Measurements from ENCODE around the gene GPC5.
A peak's percentile ranks its signal among the peaks of the same experiment; 100 is the strongest.

Gene GPC5

GRCh38 chr13:92044351-92044750 is 645.9 kb downstream of the GPC5 start:
- H4K91ac ChIP-seq (ENCODE audit: low read depth, low read length): no peak overlapping the region
- no peak overlapping the region for H3K18ac ChIP-seq (ENCODE audit: low read length)
- no CpG with 5 or more reads among the region's 3 CpGs for WGBS (ENCODE audit: extremely low coverage, insufficient coverage, insufficient read length)
- H4K8ac ChIP-seq (ENCODE audit: low read depth, low read length): no peak overlapping the region
- H3K4me1 ChIP-seq (ENCODE audit: control insufficient read depth in 1 of 2, insufficient read depth in 2 of 2, low read length in 2 of 2): no peaks in the 10 kb centered on the region
- no peak overlapping the region for H2AFZ ChIP-seq (ENCODE audit: insufficient read depth, low read length, poor library complexity)
- no peak overlapping the region for H3K27ac ChIP-seq (ENCODE audit: low read depth, low read length)
- H3K79me2 ChIP-seq (ENCODE audit: control insufficient read depth, insufficient read depth, low read length, poor library complexity): no peaks in the 10 kb centered on the region
- no peak for DNase-seq
- H4K12ac ChIP-seq (ENCODE audit: low read depth, low read length): no peak overlapping the region
- H3K27me3 ChIP-seq (ENCODE audit: insufficient read depth, low read length): no peaks in the 10 kb centered on the region
- H3K4me3 ChIP-seq (ENCODE audit: low read depth, low read length): no peak overlapping the region
- H3K14ac ChIP-seq (ENCODE audit: low read length): no peak overlapping the region
- H2BK120ac ChIP-seq (ENCODE audit: insufficient read depth, low read length, poor library complexity): no peak overlapping the region
- H3K4ac ChIP-seq (ENCODE audit: low read depth, low read length): no peak overlapping the region
- H3K9me3 ChIP-seq (ENCODE audit: insufficient read depth, low read depth, low read length): peaks cover 2% of the 10 kb centered on the region
- H2BK12ac ChIP-seq (ENCODE audit: low read length): no peak overlapping the region
- no peak overlapping the region for H3K9ac ChIP-seq (ENCODE audit: low read length)
- no peak overlapping the region for H2AK5ac ChIP-seq (ENCODE audit: low read length)
- H3K36me3 ChIP-seq (ENCODE audit: control insufficient read depth in 1 of 2, insufficient read depth in 2 of 2, low read length in 2 of 2): no peaks in the 10 kb centered on the region
- no peak overlapping the region for H3K4me2 ChIP-seq (ENCODE audit: low read length)
- no peak overlapping the region for H2BK5ac ChIP-seq (ENCODE audit: low read depth, low read length, poor library complexity)
- peak overlapping the region; percentile 5 for H3K23ac ChIP-seq (ENCODE audit: low read length)
- H3K79me1 ChIP-seq (ENCODE audit: low read length): no peaks in the 10 kb centered on the region

- no peak overlapping the region for H2BK5ac ChIP-seq (ENCODE audit: low read depth, low read length, poor library complexity)
- H3K27ac ChIP-seq (ENCODE audit: low read depth, low read length): no peak overlapping the region
- no peak overlapping the region for H3K4me2 ChIP-seq (ENCODE audit: low read length)
- no peaks in the 10 kb centered on the region for H3K79me1 ChIP-seq (ENCODE audit: low read length)
- no peak overlapping the region for H2BK120ac ChIP-seq (ENCODE audit: insufficient read depth, low read length, poor library complexity)
- no peak overlapping the region for H4K91ac ChIP-seq (ENCODE audit: low read depth, low read length)
- H3K9me3 ChIP-seq (ENCODE audit: insufficient read depth, low read depth, low read length): no peaks in the 10 kb centered on the region
- H4K12ac ChIP-seq (ENCODE audit: low read depth, low read length): no peak overlapping the region
- no peak overlapping the region for H3K4ac ChIP-seq (ENCODE audit: low read depth, low read length)
- DNase-seq: no peak
- no peaks in the 10 kb centered on the region for H3K4me1 ChIP-seq (ENCODE audit: control insufficient read depth in 1 of 2, insufficient read depth in 2 of 2, low read length in 2 of 2)
- no peak overlapping the region for H2BK12ac ChIP-seq (ENCODE audit: low read length)
- H3K18ac ChIP-seq (ENCODE audit: low read length): no peak overlapping the region
- H3K9ac ChIP-seq (ENCODE audit: low read length): no peak overlapping the region
- no peak overlapping the region for H3K14ac ChIP-seq (ENCODE audit: low read length)
- no peak overlapping the region for H4K8ac ChIP-seq (ENCODE audit: low read depth, low read length)
- no peak overlapping the region for H3K23ac ChIP-seq (ENCODE audit: low read length)
- H3K27me3 ChIP-seq (ENCODE audit: insufficient read depth, low read length): no peaks in the 10 kb centered on the region
- H2AK5ac ChIP-seq (ENCODE audit: low read length): no peak overlapping the region
- no peak overlapping the region for H2AFZ ChIP-seq (ENCODE audit: insufficient read depth, low read length, poor library complexity)
- H3K79me2 ChIP-seq (ENCODE audit: control insufficient read depth, insufficient read depth, low read length, poor library complexity): no peaks in the 10 kb centered on the region
- H3K36me3 ChIP-seq (ENCODE audit: control insufficient read depth in 1 of 2, insufficient read depth in 2 of 2, low read length in 2 of 2): no peaks in the 10 kb centered on the region
- no peak overlapping the region for H3K4me3 ChIP-seq (ENCODE audit: low read depth, low read length)
Observed at GRCh38 chr13:92054389-92054788, 656.0 kb downstream of the GPC5 start.

- H3K79me1 ChIP-seq (ENCODE audit: low read length): no peaks in the 10 kb centered on the region
- no peak overlapping the region for H2BK12ac ChIP-seq (ENCODE audit: low read length)
- H3K4me3 ChIP-seq (ENCODE audit: low read depth, low read length): no peak overlapping the region
- no peak overlapping the region for H3K23ac ChIP-seq (ENCODE audit: low read length)
- no peak overlapping the region for H2BK5ac ChIP-seq (ENCODE audit: low read depth, low read length, poor library complexity)
- no peak overlapping the region for H3K9ac ChIP-seq (ENCODE audit: low read length)
- no peak overlapping the region for H3K14ac ChIP-seq (ENCODE audit: low read length)
- no peaks in the 10 kb centered on the region for H3K36me3 ChIP-seq (ENCODE audit: control insufficient read depth in 1 of 2, insufficient read depth in 2 of 2, low read length in 2 of 2)
- no peak overlapping the region for H3K27ac ChIP-seq (ENCODE audit: low read depth, low read length)
- no peak overlapping the region for H3K4ac ChIP-seq (ENCODE audit: low read depth, low read length)
- H3K4me1 ChIP-seq (ENCODE audit: control insufficient read depth in 1 of 2, insufficient read depth in 2 of 2, low read length in 2 of 2): no peaks in the 10 kb centered on the region
- no peak overlapping the region for H4K8ac ChIP-seq (ENCODE audit: low read depth, low read length)
- H4K91ac ChIP-seq (ENCODE audit: low read depth, low read length): no peak overlapping the region
- H3K9me3 ChIP-seq (ENCODE audit: insufficient read depth, low read depth, low read length): no peaks in the 10 kb centered on the region
- H3K18ac ChIP-seq (ENCODE audit: low read length): no peak overlapping the region
- H3K4me2 ChIP-seq (ENCODE audit: low read length): no peak overlapping the region
- no peak overlapping the region for H2BK120ac ChIP-seq (ENCODE audit: insufficient read depth, low read length, poor library complexity)
- H3K27me3 ChIP-seq (ENCODE audit: insufficient read depth, low read length): no peaks in the 10 kb centered on the region
- H2AK5ac ChIP-seq (ENCODE audit: low read length): no peak overlapping the region
- no peak overlapping the region for H4K12ac ChIP-seq (ENCODE audit: low read depth, low read length)
- H3K79me2 ChIP-seq (ENCODE audit: control insufficient read depth, insufficient read depth, low read length, poor library complexity): no peaks in the 10 kb centered on the region
- no CpG with 5 or more reads among the region's 4 CpGs for WGBS (ENCODE audit: extremely low coverage, insufficient coverage, insufficient read length)
- peak in 1 of 2 donors; percentile 4 for DNase-seq
- no peak overlapping the region for H2AFZ ChIP-seq (ENCODE audit: insufficient read depth, low read length, poor library complexity)
Observed at GRCh38 chr13:92074658-92075057, 676.2 kb downstream of the GPC5 start.

- no peak overlapping the region for H2AK5ac ChIP-seq (ENCODE audit: low read length)
- WGBS (ENCODE audit: extremely low coverage, insufficient coverage, insufficient read length): no CpG with 5 or more reads among the region's 4 CpGs
- H3K14ac ChIP-seq (ENCODE audit: low read length): no peak overlapping the region
- H4K8ac ChIP-seq (ENCODE audit: low read depth, low read length): no peak overlapping the region
- DNase-seq: peak in 1 of 2 donors; percentile 3
- H3K79me2 ChIP-seq (ENCODE audit: control insufficient read depth, insufficient read depth, low read length, poor library complexity): no peaks in the 10 kb centered on the region
- H3K9ac ChIP-seq (ENCODE audit: low read length): no peak overlapping the region
- no peak overlapping the region for H4K12ac ChIP-seq (ENCODE audit: low read depth, low read length)
- no peaks in the 10 kb centered on the region for H3K4me1 ChIP-seq (ENCODE audit: control insufficient read depth in 1 of 2, insufficient read depth in 2 of 2, low read length in 2 of 2)
- no peak overlapping the region for H2BK120ac ChIP-seq (ENCODE audit: insufficient read depth, low read length, poor library complexity)
- H3K18ac ChIP-seq (ENCODE audit: low read length): no peak overlapping the region
- H3K4ac ChIP-seq (ENCODE audit: low read depth, low read length): no peak overlapping the region
- H2BK5ac ChIP-seq (ENCODE audit: low read depth, low read length, poor library complexity): no peak overlapping the region
- H3K4me3 ChIP-seq (ENCODE audit: low read depth, low read length): no peak overlapping the region
- no peak overlapping the region for H3K23ac ChIP-seq (ENCODE audit: low read length)
- no peaks in the 10 kb centered on the region for H3K36me3 ChIP-seq (ENCODE audit: control insufficient read depth in 1 of 2, insufficient read depth in 2 of 2, low read length in 2 of 2)
- H4K91ac ChIP-seq (ENCODE audit: low read depth, low read length): no peak overlapping the region
- no peak overlapping the region for H2BK12ac ChIP-seq (ENCODE audit: low read length)
- no peak overlapping the region for H3K27ac ChIP-seq (ENCODE audit: low read depth, low read length)
- no peak overlapping the region for H3K4me2 ChIP-seq (ENCODE audit: low read length)
- no peaks in the 10 kb centered on the region for H3K9me3 ChIP-seq (ENCODE audit: insufficient read depth, low read depth, low read length)
- H3K79me1 ChIP-seq (ENCODE audit: low read length): no peaks in the 10 kb centered on the region
- H3K27me3 ChIP-seq (ENCODE audit: insufficient read depth, low read length): no peaks in the 10 kb centered on the region
- no peak overlapping the region for H2AFZ ChIP-seq (ENCODE audit: insufficient read depth, low read length, poor library complexity)
Observed at GRCh38 chr13:92097337-92097903, 699.0 kb downstream of the GPC5 start.
